HG02588 (cell line): ENCODE measurements around the gene RTN4RL1.
"Not testable (repeated sequence)": the region's sequence is repeated elsewhere in the genome, so short reads cannot be mapped to it uniquely, and the experiment has no call there.

Experiments
- ATAC-seq: cut with Tn5 transposase; IDR thresholded peaks from one replicate; pipeline ENCODE4 v1.9.1; 2021; ENCODE audit warnings: mild to moderate bottlenecking, moderate library complexity; ENCODE audit not compliant: unreplicated experiment

The RTN4RL1 gene

DNA sequence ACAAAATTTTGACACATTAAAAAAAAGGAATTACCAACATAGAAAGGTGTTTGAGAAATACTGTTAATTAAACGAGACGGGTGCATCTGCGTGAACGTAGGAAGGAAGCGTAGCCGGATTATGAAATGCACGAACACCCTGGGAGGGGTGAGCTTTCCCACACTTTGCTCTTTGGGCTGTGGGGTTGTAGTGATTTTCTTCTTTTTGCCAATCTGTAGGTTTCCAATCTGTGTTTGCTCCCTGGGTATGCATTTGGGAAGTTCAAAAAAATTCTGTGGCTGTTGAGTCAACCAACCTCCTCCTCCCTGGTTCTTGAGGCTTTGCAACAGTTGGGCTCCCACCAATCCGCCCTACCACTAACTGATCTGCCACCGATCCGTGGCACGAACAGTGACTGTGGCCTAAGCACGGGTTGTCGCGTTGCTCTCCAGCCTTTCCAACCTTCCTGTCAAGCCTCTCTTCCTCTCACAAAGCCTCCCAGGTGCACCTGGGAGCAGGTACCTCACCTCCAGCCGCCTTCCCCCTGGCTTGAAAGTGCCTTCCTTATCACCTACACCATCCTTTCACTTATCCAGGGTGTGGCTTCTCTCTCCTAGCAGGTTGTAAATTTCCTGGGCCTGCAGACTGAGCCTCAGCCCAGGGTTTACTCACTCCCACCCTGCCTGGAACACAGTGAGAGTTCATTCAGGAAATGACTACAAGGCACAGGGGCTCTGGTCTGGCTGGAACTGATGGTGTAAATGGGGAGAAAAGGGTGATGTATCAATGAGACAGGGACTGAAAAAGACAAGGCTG, 16.6 kb downstream of the RTN4RL1 start:
- ATAC-seq: no peak

DNA sequence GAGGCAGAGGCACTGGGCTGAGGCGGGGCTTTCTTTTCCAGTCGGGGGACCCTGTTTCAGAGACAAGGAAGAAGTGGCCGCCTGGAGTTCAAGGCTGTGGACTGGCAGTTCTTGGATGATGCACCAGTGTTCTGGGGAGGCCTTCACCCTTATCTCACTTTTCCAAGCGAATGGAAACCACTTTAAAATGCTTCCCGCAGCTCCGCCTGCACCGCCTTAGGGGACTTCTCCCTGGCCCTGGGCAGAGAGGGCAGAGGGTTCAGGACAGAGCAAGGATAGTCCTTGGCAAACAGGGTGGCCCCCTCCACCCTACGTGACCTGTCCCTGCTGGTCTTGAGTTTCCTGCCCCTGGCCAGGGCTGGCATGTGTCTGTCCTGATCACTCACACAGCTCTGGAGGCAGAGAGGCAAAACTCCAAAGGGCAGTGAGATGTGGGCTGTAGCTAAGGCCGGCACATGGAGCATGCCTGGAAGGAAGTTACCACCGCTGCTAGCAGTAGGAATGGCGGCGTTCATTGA, 20.6 kb downstream of the RTN4RL1 start:
- ATAC-seq: no peak

DNA sequence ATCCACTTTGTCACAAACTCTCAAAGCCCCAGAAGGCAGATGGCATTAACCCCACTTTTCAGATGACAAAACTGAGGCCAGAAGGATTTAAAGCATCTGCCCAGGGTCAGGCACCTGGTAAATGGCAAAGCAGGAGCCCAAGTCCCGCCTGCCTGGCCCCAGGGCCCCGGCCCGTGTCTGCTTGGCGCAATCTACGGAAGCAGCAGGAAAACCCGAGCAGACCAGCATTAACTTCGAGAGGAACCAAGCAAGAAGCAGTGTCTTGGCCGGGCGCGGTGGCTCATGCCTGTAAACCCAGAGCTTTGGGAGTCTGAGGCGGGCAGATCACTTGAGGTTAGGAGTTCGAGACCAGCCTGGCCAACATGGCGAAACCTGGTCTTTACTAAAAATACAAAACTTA, 21.6 kb downstream of the RTN4RL1 start:
- no peak for ATAC-seq

DNA sequence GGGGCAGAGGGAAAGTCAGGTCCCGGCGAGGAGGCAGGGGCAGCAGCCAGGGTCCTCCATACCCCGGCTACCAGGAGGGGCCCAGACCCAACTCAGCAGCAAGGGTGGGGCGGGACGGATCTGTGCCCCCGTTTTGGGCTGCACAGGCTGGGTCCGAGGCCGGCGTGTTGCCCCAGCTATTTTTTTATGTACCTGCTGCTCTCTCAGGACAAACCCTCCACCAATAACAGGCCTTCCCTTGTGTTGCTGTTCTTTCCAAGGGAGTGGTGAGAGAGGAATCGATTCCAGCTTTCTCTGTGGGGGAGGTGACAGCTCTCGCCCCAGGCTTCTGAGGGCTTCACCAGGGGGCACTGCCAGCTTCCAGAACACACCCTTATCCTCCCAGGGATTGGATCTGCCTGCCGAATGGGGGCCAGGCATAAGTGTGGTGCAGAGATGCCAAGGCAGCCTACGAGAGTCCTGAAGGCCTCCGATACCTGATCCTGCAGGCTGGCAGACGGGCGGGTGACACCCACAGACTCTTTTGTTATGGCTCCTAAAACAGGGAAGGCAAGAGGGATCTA, 22.3 kb downstream of the RTN4RL1 start:
- ATAC-seq: no peak

DNA sequence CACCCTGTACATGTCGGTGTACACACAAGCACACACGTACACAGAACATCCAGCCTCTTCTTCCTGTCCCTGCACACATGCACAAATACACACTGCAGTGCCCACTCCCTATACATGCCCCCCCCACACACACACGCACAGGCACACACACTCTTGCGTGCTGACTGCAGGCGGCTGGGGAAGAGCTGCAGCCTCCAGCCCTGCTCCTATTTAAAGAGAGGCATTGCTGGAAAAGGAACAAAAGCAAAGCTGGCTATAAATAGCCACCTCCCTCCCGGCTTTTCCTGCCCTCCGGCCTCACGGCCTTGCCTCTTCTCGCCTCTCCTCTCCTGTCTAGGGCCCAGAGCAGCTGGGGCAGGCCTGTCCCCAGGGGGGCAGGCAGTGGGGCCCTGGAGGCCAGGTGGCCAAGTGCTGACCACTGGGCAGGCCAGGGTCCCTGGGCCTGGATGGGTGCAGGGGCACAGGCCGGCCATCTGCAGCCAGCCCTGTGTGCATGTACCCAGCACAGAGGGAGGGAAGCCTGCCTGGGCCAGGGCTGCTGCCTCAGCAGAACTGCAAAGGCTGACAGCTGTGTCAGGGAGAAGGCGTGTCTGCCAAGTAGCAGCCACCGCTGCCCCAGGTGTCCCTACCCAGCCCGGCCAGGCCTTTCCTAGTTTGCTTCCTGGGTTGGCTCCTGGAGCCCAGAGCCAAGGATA, 25.4 kb downstream of the RTN4RL1 start:
- no peak for ATAC-seq

DNA sequence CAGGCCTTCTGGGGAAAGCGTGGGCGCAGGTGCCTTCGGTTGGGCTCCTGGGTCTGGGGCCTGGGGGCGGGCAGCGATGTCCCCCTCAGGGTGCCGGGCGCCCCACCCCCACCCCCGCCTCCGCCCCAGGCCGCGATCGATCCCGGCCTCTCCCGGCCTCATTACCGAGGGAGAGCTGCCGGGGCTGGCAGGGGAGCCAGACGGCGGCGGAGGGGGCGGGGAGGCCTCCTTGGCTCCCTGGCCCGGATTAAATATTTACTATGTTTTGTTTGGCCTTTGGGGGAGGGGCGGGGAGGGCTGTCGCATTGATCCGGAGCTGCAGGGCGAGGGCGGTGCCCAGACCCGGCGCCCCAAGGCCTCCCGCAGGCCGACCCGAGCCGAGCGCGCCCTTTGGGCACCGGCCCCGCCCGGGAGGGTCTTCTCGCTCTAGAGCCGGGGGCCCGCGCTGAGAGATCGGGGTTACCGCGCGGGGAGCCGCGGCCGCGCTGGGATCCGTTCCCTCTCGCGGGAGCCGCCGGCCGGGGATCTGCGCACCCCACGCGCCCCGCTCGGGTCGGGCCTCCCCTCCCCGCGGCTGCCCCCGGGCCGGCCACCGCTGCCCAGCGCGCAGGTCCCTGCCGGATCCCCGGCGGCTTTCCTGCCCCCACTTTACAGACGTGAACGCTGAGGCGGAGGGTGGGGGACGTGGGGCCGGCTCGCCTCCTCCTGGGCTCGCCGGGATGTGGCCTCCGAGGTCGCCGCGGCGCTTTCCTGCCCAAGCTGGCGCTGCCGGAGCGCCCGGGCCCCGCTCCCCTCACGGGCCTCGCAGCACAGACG, 27.0 kb downstream of the RTN4RL1 start:
- ATAC-seq: no peak

DNA sequence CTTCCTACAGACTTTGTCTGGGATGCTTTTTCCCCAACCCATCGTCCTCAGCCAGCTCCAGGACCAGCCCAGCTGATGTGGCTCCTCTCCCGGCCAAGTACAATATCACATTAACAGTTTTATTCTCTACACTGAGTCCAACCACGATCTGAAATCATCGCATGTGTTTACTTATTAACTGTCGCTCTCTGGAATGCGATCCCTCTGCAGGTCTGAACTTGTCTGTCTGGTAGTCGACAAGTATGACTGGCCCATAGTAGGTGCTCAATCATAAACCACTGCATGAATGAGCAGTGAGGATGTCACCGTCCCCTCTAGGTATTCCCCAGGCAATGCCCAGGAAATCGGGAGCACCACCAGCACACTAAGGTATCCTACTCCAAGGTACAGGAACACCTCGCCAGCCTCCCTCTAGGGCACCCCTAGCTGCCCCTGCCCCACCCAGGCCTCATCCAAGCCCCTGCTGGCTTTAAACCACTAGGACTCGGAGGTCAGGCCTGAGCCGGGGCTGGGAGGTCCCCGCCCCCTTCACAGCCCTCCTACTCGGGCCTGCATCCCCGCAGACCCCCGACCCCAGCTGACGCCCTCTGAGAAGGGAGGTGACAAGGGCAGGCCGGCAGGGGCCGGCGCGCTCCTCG, 27.7 kb downstream of the RTN4RL1 start:
- no peak for ATAC-seq

DNA sequence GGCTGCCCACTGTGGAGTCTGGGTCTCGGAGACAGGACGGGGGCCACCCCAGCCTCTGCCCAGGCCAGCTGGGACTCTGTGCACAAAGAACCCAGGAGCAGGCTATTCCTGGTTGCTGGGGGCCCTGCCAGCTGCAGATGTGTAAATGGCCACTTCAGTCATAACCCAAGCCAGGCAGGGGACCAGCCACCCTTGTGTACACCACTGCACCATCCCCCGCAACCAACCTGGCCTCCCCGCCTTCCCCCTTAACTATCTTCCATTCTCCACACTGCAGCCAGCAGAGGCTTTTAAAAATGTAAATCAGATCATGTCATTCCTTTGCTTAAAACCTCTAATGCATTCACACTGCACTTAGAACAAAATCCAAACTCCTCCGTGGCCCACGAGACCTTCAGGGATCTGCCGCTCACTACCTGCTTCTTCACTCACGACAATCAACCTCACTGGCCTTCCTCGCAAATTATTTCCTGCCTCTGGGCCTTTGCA, 28.3 kb downstream of the RTN4RL1 start:
- no peak for ATAC-seq

DNA sequence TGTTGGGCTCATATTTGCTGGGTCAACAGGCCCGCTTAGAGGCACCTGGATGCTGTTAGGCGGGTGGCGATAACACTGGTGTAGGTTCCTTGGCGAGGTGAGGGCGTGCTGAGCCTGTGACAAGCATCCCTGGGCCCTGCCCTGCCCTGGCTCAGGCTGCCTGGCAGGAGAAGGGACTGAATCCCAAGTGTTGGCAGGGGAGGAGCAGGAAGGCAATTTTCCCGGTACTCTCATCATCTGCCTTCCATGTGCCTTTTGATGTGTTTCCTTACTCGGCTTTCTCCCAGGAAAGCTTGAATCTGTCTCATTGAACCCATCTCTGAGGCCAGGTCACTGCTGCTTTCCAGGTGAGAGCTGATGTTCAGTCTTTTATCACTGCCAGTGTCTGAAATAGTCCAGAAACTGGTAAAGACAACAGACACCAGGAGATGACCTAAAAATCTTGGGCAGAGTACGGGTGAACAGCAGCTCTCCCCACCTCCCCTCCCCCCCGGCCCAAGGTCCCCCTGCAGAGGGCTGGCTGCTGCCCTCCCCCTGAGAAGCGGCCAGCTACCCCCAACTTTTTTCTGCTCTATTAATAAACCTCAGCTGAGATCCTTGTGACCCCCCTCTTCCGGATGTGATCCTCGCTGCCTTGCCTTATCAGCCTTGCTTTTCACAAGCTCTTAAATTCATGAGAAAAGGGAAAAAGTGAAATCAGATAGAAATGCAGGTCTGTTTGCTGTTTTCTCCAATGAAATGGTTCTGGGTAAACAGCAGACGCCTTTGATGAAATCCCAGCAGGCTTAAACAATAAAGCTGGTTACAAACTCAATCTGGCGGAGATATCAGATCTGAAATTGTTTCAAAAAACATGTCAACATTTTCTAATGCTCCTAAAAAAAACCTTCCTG, 29.0 kb downstream of the RTN4RL1 start:
- ATAC-seq: no peak

DNA sequence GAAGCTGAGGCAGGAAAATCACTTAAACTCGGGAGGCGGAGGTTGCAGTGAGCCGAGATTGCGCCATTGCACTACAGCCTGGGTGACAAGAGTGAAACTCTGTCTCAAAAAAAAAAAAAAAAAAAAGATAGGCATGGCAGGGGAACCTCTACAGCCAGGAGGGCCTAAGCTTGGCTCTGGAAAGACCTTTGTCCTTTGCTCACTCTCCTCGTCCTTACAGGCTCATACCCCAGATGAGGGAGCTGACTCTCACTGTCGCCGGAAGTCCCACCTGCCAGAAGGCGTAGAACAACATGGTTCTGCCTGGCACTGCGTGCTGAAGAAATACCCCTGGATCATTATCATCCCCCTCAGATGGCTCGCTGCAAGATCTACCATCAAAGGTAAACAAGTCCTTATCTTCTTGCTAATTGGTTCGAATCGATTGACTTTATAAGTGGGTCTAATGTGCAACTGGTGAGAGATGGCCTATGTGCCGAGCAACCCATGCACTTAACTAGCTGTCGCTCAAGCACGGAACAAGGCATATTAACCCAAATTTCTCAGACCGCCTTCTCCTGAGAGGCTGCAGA, 29.7 kb downstream of the RTN4RL1 start:
- no peak for ATAC-seq

DNA sequence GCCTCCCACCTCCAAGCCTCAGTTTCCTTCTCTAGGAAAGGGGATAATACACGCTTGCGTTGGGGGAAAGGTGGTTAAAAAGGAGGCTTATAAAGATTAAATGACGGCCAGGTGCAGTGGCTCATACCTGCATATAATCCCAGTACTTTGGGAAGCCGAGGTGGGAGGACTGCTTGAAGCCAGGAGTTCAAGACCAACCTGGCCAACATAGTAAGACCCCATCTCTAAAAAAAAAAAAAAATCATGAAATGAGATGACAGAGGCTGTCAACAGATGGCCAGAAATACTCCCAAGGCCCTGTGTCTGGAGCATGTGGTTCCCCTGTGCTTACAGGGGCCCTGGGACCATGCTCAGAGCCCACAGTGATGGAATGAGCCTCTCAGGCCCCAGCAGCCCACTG, 30.4 kb downstream of the RTN4RL1 start:
- ATAC-seq: no peak

DNA sequence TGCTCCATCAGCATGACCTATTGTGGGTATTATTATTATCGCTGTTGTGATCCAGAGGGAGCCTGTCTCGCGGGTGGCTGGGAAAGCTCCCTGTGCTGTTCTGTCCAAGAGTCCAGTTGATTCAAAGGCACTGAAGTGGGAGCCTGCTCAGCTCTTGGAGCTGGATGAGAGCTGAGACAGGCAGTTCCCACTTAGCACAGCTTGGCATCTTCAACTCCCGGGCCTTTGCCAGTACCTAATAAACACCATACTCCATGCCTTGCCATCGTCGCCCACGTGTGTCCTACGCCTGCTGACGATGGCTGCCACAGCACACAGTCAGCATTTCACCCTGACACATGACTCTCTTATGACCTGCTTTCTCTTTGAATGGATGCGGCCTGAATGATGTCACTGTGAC, 32.6 kb downstream of the RTN4RL1 start:
- no peak for ATAC-seq

DNA sequence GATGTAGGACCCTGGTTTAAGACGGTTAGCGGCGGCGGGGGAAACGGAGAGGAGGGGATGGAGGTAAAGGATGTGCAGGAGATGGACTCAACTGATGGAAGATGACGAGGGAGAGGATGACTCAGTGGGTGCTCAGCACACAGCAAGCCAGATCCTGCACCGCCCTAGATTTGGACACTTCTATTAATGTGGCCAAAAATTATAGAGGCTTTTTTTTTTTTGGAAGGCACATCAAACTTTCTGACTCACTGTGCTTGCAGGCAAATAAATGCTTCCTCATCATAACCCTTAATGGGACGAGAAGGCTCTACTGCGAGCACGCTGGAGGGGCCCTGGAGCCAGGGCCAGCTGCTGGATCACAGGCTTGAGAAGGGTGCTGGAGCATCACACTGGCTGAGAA, 36.0 kb downstream of the RTN4RL1 start:
- no peak for ATAC-seq

DNA sequence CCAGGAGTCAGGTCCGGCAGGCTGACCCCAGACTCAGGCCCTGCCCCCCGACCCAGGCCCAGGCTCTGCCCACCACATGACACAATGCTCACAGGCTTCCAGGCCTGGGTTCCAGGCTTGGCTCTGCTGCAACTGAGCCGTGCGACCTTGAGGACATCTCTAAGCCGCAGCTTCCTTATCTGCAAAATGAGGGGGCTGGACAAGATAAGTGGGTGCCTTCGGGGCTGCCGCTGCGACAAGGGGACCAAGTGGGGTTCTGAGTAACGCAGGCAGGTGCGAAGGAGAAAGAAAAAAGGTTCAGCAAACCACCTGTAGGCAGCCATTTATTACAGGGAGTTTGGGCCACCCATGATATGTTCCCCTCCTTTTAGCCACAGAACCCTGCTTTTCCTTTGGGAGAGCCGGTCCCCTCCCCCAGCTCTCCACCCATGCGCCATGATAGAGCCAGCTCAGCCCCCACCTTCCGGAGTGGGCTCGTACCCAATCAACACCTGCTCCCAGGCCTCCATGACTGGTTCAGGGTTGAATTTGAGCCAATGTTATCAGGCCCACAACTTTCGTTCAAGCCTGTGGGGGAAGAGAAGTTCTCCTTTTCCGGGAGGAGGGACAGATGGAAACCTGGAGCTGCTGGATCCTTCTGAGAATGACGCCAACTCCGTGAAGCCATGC, 38.2 kb downstream of the RTN4RL1 start:
- no peak for ATAC-seq

DNA sequence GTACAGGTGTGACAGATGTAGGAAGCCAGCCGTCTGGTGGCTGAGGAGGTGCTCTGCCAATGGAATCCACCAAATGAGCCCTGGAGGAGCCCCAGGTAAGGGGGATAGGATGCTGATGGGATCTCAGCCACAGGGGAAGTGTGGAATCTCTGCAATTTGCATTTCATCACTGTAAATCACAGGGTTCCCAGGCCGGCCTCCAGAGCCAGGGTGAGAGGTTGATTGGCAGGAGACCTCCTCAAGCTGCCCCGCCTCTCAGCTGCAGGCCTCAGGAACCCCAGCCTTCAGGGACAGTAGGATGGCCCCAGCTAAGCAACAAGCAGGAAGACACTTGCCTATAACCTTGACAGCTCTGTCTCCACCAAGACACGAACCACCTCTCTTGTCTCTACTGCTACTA, 39.4 kb downstream of the RTN4RL1 start:
- no peak for ATAC-seq

DNA sequence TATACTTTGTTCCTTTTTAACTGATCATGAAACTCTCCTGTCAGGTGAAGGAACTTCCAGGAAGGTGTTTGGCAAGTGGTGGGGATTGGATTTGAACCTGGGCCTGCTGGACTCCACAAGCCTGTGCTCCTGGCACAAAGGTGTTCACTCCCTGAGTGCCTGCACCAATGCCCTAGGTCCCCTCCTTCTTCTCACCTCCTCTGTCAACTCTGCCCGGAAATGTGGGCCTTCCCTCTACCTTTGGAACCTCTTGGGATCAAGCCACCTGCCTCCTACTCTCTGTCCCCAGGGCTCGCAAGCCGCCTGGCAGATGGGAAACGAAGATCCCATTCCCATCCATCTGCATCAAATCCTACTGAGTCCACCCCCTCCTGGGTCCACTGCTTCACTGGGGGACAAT, 40.0 kb downstream of the RTN4RL1 start:
- ATAC-seq: no peak

DNA sequence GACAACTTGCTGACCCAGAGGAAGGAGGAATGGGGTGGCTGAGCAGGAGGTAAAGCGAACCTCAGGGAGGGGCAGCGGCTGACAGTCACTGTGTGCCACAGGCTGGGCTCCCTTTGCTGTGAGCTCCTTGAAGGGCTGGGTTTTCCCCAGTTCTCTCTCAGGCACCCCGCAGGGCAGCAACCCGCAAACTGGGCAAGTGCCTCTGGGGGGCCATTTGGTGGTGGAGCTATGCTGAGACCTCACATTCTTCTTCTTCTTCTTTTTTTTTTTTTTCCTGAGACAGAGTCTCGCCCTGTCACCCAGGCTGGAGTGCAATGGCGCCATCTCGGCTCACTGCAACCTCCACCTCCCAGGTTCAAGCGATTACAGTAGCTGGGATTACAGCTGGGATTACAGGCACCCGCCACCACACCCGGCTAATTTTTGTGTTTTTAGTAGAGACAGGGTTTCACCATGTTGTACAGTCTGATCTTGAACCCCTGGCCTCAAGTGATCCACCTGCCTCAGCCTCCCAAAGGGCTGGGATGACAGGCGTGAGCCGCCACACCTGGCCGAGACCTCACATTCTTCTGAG, 42.3 kb downstream of the RTN4RL1 start:
- ATAC-seq: not testable (repeated sequence)

DNA sequence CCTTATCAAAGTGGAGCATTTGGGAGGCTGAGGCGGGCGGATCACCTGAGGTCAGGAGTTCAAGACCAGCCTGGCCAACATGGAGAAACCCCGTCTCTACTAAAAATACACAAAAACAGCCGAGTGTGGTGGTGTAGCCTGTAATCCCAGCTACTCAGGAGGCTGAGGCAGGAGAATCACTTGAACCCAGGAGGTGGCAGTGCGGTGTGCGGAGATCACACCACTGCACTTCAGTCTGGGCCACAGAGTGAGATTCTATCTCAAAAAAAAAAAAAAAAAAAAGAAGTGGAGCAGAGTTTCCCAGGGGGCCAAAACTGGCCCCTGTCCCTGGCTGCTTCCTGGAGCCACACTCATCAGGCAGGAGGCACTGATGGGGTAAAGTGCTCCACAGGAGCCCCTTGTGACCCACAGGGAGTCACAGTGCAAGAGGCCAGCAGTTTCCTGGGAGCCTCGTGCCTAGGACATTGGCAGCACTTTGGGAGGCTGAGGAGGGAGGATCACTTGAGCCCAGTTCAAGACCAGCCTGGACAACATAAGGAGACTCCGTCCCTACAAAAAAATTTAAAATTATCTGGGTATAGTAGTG, 44.4 kb downstream of the RTN4RL1 start:
- ATAC-seq: no peak
